ENCODE results near the gene SETD7. TPM values are rescaled to one million over a fixed set of nuclear protein-coding genes. Genes with fewer than 3 reads are reported as not detected.

The SETD7 gene
- total RNA-seq, 1 experiment from 2014 or later = 60.4 TPM

GRCh38 chr4:139460565-139460964, 95.5 kb downstream of the SETD7 start:
- Mint-ChIP-seq H3K4me3 (ENCODE audit: unreplicated experiment) (no peak overlapping the region), H3K27me3 (ENCODE audit: insufficient read depth, unreplicated experiment) (no peaks in the 10 kb centered on the region), H3K4me1 (ENCODE audit: insufficient read depth, unreplicated experiment) (peaks cover 51% of the 10 kb centered on the region), H3K9me3 (ENCODE audit: unreplicated experiment) (no peaks in the 10 kb centered on the region), H3K27ac (ENCODE audit: low read depth, unreplicated experiment) (no peak overlapping the region), H3K36me3 (ENCODE audit: insufficient read depth, unreplicated experiment) (no peaks in the 10 kb centered on the region)
- no peak for DNase-seq (ENCODE audit: unreplicated experiment)
- POLR2A ChIA-PET = no interaction called here
- CTCF ChIA-PET = no interaction called here
- BruUV-seq (replicated peaks) = no TSS peak
- intact Hi-C loops (cut with micrococcal nuclease) = no loop called here
- TF ChIP-seq CTCF (IDR thresholded peaks at IDR 0.05; ENCODE audit: unreplicated experiment) = no peak

GRCh38 chr4:139458999-139459398, 97.0 kb downstream of the SETD7 start:
- Mint-ChIP-seq H3K9me3 (ENCODE audit: unreplicated experiment) (no peaks in the 10 kb centered on the region), H3K4me3 (ENCODE audit: unreplicated experiment) (no peak overlapping the region), H3K36me3 (ENCODE audit: insufficient read depth, unreplicated experiment) (peaks cover 6% of the 10 kb centered on the region), H3K27me3 (ENCODE audit: insufficient read depth, unreplicated experiment) (no peaks in the 10 kb centered on the region), H3K27ac (ENCODE audit: low read depth, unreplicated experiment) (peak overlapping the region; percentile 31), H3K4me1 (ENCODE audit: insufficient read depth, unreplicated experiment) (peaks cover 59% of the 10 kb centered on the region)
- ChIA-PET CTCF (interaction anchor here (0.6 kb wide), 1 partner anchor 71 kb away, joined by 3 read pairs; no protein-coding TSS in a partner anchor), POLR2A (interaction anchor here (0.9 kb wide), 1 partner anchor 158 kb away, joined by 5 read pairs; no protein-coding TSS in a partner anchor)
- BruUV-seq (replicated peaks) = no TSS peak
- peak; percentile 49 for DNase-seq (ENCODE audit: unreplicated experiment)
- TF ChIP-seq CTCF (IDR thresholded peaks at IDR 0.05; ENCODE audit: unreplicated experiment) = no peak
- intact Hi-C loops (cut with micrococcal nuclease) = loop anchor here (10.0 kb wide), 1 partner anchor 96 kb away; the partner anchor contains the start of gene SETD7

DNA sequence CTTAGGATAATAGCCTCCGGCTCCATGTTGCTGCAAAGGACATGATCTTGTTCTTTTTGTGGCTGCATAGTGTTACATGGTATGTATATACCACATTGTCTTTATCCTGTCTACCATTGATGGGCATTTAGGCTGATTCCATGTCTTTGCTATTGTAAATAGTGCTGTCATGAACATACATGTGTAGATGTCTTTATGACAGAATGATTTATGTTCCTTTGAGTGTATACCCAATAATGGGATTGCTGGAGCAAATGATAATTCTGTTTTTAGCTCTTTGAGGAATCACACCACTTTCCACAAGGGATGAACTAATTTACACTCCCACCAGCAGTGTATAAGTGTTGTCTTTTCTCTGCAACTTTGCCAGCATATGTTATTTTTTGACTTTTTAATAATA, 97.5 kb downstream of the SETD7 start:
- POLR2A ChIA-PET = interaction anchor here (1.1 to 7.1 kb wide), 2 partner anchors 97 to 158 kb away, joined by 3 to 67 read pairs; partner anchors contain the start of gene SETD7
- H3K4me3 Mint-ChIP-seq (ENCODE audit: unreplicated experiment) = no peak overlapping the region
- no peak for DNase-seq (ENCODE audit: unreplicated experiment)
- peaks cover 59% of the 10 kb centered on the region for H3K4me1 Mint-ChIP-seq (ENCODE audit: insufficient read depth, unreplicated experiment)
- BruUV-seq (replicated peaks) = no TSS peak
- CTCF ChIA-PET = no interaction called here
- TF ChIP-seq CTCF (IDR thresholded peaks at IDR 0.05; ENCODE audit: unreplicated experiment) = no peak
- H3K27ac Mint-ChIP-seq (ENCODE audit: low read depth, unreplicated experiment) = peak overlapping the region; percentile 31
- no peaks in the 10 kb centered on the region for H3K27me3 Mint-ChIP-seq (ENCODE audit: insufficient read depth, unreplicated experiment)
- intact Hi-C loops (cut with micrococcal nuclease) = loop anchor here (10.0 kb wide), 1 partner anchor 96 kb away; the partner anchor contains the start of gene SETD7
- H3K9me3 Mint-ChIP-seq (ENCODE audit: unreplicated experiment) = no peaks in the 10 kb centered on the region
- peaks cover 7% of the 10 kb centered on the region for H3K36me3 Mint-ChIP-seq (ENCODE audit: insufficient read depth, unreplicated experiment)

DNA sequence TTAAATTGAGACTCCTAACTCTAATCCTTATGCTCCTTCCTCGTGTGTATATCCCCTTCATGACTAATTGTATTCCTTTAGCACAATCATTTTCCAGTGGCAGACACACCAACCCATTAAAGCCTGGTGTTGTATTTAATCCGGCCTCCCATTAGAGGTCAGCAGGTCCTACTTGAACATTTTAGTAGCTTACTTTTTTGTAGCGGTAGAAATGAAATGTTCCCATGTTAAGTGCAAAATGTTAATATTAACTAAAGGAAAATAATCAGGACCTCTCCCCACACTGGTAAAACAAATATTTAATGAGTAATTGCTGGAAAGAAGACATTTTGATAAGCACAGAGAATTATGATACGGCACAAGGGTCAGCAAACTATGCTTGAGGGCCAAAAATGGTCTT, 98.7 kb downstream of the SETD7 start:
- ChIA-PET CTCF (interaction anchor here (1.2 to 1.4 kb wide), 3 partner anchors 40 to 73 kb away, joined by 3 to 5 read pairs (median 4); no protein-coding TSS in a partner anchor), POLR2A (interaction anchor here (0.6 to 7.7 kb wide), 7 partner anchors 9 to 971 kb away, joined by 3 to 70 read pairs (median 3); partner anchors contain the start of gene SETD7)
- no peak for TF ChIP-seq CTCF (IDR thresholded peaks at IDR 0.05; ENCODE audit: unreplicated experiment)
- Mint-ChIP-seq H3K27ac (ENCODE audit: low read depth, unreplicated experiment) (no peak overlapping the region), H3K36me3 (ENCODE audit: insufficient read depth, unreplicated experiment) (peaks cover 7% of the 10 kb centered on the region), H3K4me3 (ENCODE audit: unreplicated experiment) (peak overlapping the region; percentile 17), H3K27me3 (ENCODE audit: insufficient read depth, unreplicated experiment) (no peaks in the 10 kb centered on the region), H3K9me3 (ENCODE audit: unreplicated experiment) (no peaks in the 10 kb centered on the region), H3K4me1 (ENCODE audit: insufficient read depth, unreplicated experiment) (peaks cover 59% of the 10 kb centered on the region)
- BruUV-seq (replicated peaks) = no TSS peak
- intact Hi-C loops (cut with micrococcal nuclease) = loop anchor here (10.0 kb wide), 1 partner anchor 97 kb away; the partner anchor contains the start of gene SETD7
- no peak for DNase-seq (ENCODE audit: unreplicated experiment)

Measured in MCF 10A (cell line).